GM19468 (cell line): ENCODE data around the gene COL21A1.

Experiments used
- ATAC-seq: cut with Tn5 transposase; IDR thresholded peaks from one replicate; pipeline ENCODE4 v1.9.1; 2021; ENCODE audit warnings: mild to moderate bottlenecking, moderate library complexity, moderate number of reproducible peaks; ENCODE audit not compliant: unreplicated experiment; ENCODE audit errors: extremely low read depth

COL21A1 gene

GRCh38 chr6:56144538-56145324 lies 102.6 kb downstream of the COL21A1 start:
- ATAC-seq, result no peak

DNA sequence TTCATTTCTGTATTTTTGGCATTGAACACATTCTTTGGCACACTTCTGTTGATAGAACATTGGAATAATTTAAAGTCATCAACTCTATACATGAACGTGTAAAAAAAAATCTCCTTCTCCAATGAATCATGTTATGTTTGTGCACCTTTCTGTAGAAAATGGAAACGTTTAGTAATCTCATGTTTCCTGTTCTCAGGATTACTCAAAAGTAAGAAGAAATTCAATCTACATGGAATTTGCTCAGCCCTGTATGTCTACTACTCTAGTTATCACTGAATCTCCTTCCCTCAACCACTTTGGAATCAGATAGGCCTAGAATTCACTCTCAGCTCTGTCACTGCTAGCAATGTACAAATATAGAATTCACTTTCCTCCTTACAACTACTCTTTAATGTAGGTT lies 103.6 kb downstream of the COL21A1 start:
- ATAC-seq, result no peak

- no peak for ATAC-seq
Observed at GRCh38 chr6:56140090-56140489, 107.3 kb downstream of the COL21A1 start.

DNA sequence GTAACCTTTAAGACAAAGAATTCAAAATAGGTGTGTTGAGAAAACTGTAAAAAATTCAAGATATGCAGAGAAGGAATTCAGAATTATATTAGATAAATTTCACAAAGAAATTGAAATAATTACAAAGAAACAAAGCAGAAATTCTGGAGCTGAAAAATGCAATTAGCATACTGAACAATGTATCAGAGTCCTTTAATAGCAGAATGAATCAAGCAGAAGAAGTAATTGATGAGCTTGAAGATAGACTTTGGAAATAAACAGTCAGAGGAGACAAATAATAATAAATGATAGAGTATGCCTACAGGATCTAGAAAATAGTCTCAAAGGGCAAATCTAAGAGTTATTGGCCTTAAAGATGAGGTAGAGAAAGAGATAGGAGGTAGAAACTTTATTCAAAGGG lies 131.7 kb downstream of the COL21A1 start:
- no peak for ATAC-seq

- no peak for ATAC-seq
Observed at GRCh38 chr6:56109149-56109548, 138.2 kb downstream of the COL21A1 start.

GRCh38 chr6:56106231-56106630 lies 141.1 kb downstream of the COL21A1 start:
- ATAC-seq, result no peak

DNA sequence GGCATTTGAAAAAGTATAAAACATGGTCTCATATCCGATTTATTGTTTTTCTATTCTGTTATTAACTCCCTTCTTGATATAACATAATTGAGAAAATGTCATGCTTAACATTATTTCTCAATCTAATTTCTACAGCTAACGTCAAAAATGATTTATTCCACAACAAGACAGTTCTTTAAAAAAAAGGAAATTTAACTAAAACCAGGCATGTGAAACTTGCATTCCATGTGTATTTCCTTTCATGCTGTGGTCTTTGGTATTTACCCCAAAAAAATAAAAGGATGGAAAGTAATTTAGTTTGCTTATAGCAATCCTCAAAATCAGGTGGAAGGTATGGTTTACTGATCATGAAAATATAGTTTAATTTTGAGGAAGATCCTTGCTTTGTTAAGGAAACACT lies 142.8 kb downstream of the COL21A1 start:
- ATAC-seq, result no peak

GRCh38 chr6:56102216-56102615 lies 145.2 kb downstream of the COL21A1 start:
- ATAC-seq, result no peak

DNA sequence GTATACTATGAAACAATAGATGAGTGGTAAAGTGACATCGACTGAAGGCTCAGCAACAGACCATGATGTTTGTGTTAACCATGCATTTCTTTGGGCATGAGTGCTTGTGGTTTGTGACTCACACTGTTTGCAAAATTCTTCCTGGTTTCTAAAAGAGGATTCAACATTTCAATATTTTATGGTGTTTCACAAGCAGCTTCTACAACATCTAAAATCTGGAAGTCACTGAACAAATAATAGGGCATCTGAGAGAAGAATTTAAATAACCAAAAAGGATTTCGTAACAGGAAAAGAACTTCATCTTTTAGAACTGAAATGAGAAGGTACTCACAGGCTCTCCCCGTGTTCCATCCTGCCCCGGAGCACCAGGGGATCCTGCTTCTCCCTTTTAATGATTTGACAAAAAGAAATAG lies 146.2 kb downstream of the COL21A1 start:
- ATAC-seq, result no peak

- no peak for ATAC-seq
Observed at GRCh38 chr6:56096946-56097621, 150.3 kb downstream of the COL21A1 start.

GRCh38 chr6:56096541-56096940 lies 150.8 kb downstream of the COL21A1 start:
- no peak for ATAC-seq

DNA sequence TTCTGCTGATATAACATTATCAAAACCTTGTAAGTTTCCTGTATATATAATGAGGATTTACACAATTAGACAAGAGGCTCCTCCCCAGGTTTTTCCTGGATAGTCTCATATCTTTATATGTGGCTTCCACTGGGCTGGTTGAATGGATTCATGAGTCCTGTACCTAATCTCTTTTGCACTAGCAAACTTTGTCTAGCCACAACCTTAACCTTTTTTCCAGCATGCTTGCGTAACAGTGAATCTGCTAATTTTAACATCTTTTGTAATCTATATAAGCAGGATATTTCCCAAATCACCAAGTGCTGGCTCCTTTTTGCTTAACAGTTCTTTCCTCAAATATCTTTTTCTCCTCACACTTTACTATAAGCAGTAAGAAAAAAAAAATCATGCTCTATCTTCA lies 153.6 kb downstream of the COL21A1 start:
- no peak for ATAC-seq

- ATAC-seq, result no peak
Observed at GRCh38 chr6:56091159-56091869, 156.1 kb downstream of the COL21A1 start.

- ATAC-seq, result no peak
Observed at GRCh38 chr6:56088641-56089040, 158.7 kb downstream of the COL21A1 start.

- no peak for ATAC-seq
Observed at GRCh38 chr6:56087421-56087820, 160.0 kb downstream of the COL21A1 start.

GRCh38 chr6:56079751-56080540 lies 167.4 kb downstream of the COL21A1 start:
- ATAC-seq, result no peak

DNA sequence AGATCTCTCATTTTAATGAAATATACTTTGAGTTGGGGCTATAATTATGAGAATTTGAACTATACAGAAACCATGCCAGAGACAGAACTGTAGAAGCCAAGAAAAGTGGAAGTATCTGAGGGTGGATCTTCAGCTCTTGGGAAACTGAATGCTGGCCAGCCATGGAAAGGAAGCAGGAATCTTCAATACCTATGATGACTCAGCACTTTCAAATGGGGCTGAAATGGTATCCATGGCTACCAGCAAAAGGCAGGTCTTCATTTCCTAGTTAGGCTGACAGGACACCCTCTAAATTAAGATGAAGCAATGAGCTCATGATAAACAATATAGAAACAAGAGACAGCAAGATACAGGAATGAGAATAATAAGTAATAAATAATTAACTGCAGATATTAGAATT lies 171.3 kb downstream of the COL21A1 start:
- ATAC-seq, result no peak

DNA sequence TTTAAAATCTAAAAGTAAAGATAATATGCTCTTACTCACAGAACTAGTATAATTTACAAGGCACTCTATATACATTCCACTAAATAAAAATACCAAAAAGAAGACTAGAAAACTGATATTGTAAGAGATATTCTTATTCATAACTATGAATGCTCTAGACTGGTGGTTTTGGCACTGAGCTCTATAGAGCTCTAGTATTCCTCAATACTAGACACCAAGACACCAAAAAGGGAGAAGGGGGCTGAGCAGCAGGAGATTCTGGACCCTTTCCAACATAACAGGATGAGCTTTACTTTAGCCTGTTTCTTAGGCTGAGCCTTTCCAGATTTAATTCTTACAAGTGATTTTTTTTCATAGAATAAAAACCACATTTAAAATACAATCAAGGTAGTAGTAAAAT lies 173.6 kb downstream of the COL21A1 start:
- no peak for ATAC-seq

DNA sequence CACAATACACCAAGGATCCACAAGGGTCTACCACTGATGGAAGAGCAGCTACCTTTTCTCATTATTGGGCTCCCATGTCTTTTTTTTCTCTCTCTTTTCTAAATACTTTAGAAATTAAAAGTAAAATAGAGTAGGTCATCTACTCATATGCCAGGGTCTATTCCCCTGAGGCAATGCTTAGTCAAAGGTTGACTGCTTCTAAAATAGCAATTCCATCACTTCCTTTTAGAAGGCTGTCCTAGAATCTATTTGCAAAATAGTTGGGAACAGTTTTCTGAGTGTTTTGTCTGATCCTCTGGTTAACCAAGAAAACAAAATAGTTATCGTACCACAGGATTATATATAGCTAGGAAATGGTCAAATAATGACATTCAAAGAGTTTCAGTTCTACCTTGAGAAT lies 174.1 kb downstream of the COL21A1 start:
- ATAC-seq, result no peak

GRCh38 chr6:56072856-56073255 lies 174.5 kb downstream of the COL21A1 start:
- ATAC-seq, result no peak
